HL-60 (cell line): Measurements from ENCODE around the gene NEGR1.

Experiments used
- DNase-seq, 2 experiments: peaks; one replicate each; pipeline ENCODE4 v3.0.0-alpha.2; 2010 to 2020; ENCODE audit warnings: low read depth in 1 of 2, low spot score in 1 of 2
- H3K27ac ChIP-seq: fragments of 250-450 bp; sonication (Bioruptor Pico); replicated peaks from 2 replicates; pipeline ENCODE4 v1.5.1; 2020; ENCODE audit warnings: mild to moderate bottlenecking, moderate library complexity
- H3K27me3 ChIP-seq: fragments of 250-450 bp; sonication (Bioruptor Pico); 2 replicates; pipeline ENCODE4 v1.5.1; 2021; ENCODE audit warnings: mild to moderate bottlenecking, moderate library complexity; ENCODE audit not compliant: insufficient read depth, poor library complexity, severe bottlenecking
- H3K4me3 ChIP-seq: replicated peaks from 2 replicates; pipeline ENCODE4 v1.5.1; 2011; ENCODE audit warnings: mild to moderate bottlenecking, control low read depth, low read length; ENCODE audit not compliant: insufficient read depth
- CTCF ChIP-seq: IDR thresholded peaks from one replicate; pipeline ENCODE4 v1.5.1; 2011; ENCODE audit warnings: low read length, control low read depth, inconsistent platforms; ENCODE audit not compliant: insufficient read depth
- GABPA ChIP-seq: IDR thresholded peaks from 2 replicates; pipeline ENCODE4 v1.6.1; 2012; ENCODE audit warnings: low read depth
- POLR2AphosphoS5 ChIP-seq: IDR thresholded peaks from 2 replicates; pipeline ENCODE4 v1.6.1; 2012; ENCODE audit warnings: low read depth
- SPI1 ChIP-seq: IDR thresholded peaks from 2 replicates; pipeline ENCODE4 v1.6.1; 2012; ENCODE audit warnings: low read depth, mild to moderate bottlenecking, borderline replicate concordance
- TF ChIP-seq, protein P1 (sequence below): IDR thresholded peaks from 2 replicates; pipeline ENCODE4 v1.6.1; 2012; ENCODE audit warnings: low read depth; ENCODE audit not compliant: insufficient replicate concordance

Gene NEGR1

GRCh38 chr1:72062584-72062983 is 219.8 kb downstream of the NEGR1 start:
- H3K27me3 ChIP-seq, result no peaks in the 10 kb centered on the region
- H3K4me3 ChIP-seq, result no peak overlapping the region
- no peak overlapping the region for H3K27ac ChIP-seq
- TF ChIP-seq CTCF, result no peak
- no peak for DNase-seq

DNA sequence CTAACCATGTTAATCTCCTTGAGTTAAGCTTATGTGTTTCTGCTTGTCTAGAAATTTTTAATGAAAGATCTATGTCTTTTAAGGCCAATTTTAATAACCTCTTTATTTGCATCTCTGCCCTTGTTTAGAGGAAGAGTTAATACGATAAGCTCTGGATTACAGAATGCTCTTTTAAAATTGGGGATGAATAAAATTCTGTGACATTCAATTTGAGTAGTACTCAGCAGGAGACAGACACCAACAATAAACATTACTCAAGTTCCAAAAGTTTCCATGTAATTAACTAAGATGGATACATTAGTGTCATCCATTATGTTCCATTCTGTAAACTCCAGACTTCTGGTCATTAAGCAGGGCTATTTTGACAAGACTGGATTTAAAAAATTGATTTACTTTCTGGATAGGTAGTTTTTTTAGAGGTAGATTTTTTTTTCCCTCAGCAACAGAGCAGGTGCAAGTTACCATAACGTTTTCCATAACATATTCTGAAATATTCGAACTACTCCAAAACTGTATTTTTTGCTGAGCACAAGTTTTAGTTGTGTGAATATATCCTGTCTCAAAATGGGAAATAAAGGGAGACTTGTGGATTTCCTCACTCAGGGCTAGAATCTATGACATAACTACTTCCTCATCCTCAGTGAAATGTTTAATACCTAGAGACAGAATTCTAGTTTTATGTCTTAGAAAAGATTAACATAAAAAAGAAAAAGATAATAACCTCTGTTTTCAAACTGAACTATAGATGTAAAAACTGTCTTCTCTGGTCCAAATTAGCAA is 221.7 kb downstream of the NEGR1 start:
- H3K27ac ChIP-seq, result no peak overlapping the region
- H3K4me3 ChIP-seq, result no peak overlapping the region
- no peak for DNase-seq
- TF ChIP-seq POLR2AphosphoS5 (no peak), CTCF (no peak), SPI1 (no peak), GABPA (no peak)
- TF ChIP-seq, protein P1, sequence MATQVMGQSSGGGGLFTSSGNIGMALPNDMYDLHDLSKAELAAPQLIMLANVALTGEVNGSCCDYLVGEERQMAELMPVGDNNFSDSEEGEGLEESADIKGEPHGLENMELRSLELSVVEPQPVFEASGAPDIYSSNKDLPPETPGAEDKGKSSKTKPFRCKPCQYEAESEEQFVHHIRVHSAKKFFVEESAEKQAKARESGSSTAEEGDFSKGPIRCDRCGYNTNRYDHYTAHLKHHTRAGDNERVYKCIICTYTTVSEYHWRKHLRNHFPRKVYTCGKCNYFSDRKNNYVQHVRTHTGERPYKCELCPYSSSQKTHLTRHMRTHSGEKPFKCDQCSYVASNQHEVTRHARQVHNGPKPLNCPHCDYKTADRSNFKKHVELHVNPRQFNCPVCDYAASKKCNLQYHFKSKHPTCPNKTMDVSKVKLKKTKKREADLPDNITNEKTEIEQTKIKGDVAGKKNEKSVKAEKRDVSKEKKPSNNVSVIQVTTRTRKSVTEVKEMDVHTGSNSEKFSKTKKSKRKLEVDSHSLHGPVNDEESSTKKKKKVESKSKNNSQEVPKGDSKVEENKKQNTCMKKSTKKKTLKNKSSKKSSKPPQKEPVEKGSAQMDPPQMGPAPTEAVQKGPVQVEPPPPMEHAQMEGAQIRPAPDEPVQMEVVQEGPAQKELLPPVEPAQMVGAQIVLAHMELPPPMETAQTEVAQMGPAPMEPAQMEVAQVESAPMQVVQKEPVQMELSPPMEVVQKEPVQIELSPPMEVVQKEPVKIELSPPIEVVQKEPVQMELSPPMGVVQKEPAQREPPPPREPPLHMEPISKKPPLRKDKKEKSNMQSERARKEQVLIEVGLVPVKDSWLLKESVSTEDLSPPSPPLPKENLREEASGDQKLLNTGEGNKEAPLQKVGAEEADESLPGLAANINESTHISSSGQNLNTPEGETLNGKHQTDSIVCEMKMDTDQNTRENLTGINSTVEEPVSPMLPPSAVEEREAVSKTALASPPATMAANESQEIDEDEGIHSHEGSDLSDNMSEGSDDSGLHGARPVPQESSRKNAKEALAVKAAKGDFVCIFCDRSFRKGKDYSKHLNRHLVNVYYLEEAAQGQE, result no peak
- H3K27me3 ChIP-seq, result no peaks in the 10 kb centered on the region

DNA sequence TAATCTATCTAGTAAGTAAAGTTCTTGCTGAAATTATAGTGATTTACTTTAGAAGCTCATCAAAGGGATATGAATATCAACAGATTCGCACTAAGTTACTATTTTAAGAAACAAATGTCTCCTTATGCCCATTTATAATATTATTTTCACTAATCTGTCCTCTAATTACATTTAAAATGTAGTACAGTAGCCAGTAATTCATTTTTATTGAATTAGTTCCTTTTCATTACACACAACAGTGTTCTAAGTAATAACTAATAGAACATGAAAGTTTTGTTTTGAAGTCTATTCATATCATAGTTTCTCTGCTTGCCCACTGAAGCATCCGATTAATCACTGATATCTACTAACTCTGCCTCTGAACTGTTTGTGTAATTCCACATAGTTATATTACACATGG is 225.8 kb downstream of the NEGR1 start:
- H3K27ac ChIP-seq, result no peak overlapping the region
- no peaks in the 10 kb centered on the region for H3K27me3 ChIP-seq
- DNase-seq, result no peak
- TF ChIP-seq CTCF (no peak), SPI1 (no peak), POLR2AphosphoS5 (no peak), GABPA (no peak)
- TF ChIP-seq, protein P1, result no peak
- no peak overlapping the region for H3K4me3 ChIP-seq

DNA sequence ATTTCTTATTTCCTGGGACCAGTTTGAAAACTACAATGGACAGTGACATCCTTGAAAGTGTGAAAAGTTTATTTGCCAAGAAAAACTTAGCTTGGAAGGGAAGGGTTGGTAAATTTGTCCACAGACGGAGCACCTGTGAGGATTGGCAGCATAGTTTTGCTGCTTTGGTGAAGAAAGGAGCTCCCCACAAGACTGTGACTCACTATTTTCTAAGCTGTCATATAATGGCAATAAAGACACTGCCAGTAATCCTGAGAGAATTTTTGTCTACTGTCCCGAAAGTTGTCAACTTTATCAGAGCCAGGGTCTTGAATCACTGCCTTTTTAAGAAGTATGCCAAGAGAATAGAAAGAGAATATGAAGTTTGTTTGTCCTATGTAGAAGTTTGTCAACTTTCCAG is 230.8 kb downstream of the NEGR1 start:
- no peak for DNase-seq
- no peak overlapping the region for H3K4me3 ChIP-seq
- no peaks in the 10 kb centered on the region for H3K27me3 ChIP-seq
- no peak overlapping the region for H3K27ac ChIP-seq
- no peak for TF ChIP-seq GABPA
- no peak for TF ChIP-seq CTCF
- no peak for TF ChIP-seq SPI1
- TF ChIP-seq POLR2AphosphoS5, result no peak
- TF ChIP-seq, protein P1, result no peak
